ENCODE results near the gene ILDR2.

The ILDR2 gene

GRCh38 chr1:166975361-166976129 lies at the start of gene ILDR2:
ILDR2 (minus strand) TSS chr1:166975540; CDS start chr1:166975268, 272 bp downstream.
- peak; percentile 57 for DNase-seq (ENCODE audit: low spot score)

GRCh38 chr1:167022384-167022783 lies 47.0 kb upstream of the ILDR2 start:
- no peak for DNase-seq (ENCODE audit: low spot score)

GRCh38 chr1:167016100-167016750 lies 40.9 kb upstream of the ILDR2 start:
- DNase-seq (ENCODE audit: low spot score), result no peak

GRCh38 chr1:167013108-167013929 lies 38.0 kb upstream of the ILDR2 start:
- DNase-seq (ENCODE audit: low spot score), result no peak

GRCh38 chr1:167012570-167012969 lies 37.2 kb upstream of the ILDR2 start:
- no peak for DNase-seq (ENCODE audit: low spot score)

- no peak for DNase-seq (ENCODE audit: low spot score)
Observed at GRCh38 chr1:167011560-167012191, 36.3 kb upstream of the ILDR2 start.

- no peak for DNase-seq (ENCODE audit: low spot score)
Observed at GRCh38 chr1:167003711-167004110, 28.4 kb upstream of the ILDR2 start.

GRCh38 chr1:167002354-167002753 lies 27.0 kb upstream of the ILDR2 start:
- no peak for DNase-seq (ENCODE audit: low spot score)

GRCh38 chr1:167000546-167000945 lies 25.2 kb upstream of the ILDR2 start:
- no peak for DNase-seq (ENCODE audit: low spot score)

- no peak for DNase-seq (ENCODE audit: low spot score)
Observed at GRCh38 chr1:166999500-167000055, 24.2 kb upstream of the ILDR2 start.

GRCh38 chr1:166999075-166999474 lies 23.7 kb upstream of the ILDR2 start:
- no peak for DNase-seq (ENCODE audit: low spot score)

GRCh38 chr1:166988974-166989515 lies 13.7 kb upstream of the ILDR2 start, which contains the start of gene MAEL:
MAEL (plus strand) TSS chr1:166989280; CDS start chr1:166989353, 73 bp downstream.
- DNase-seq (ENCODE audit: low spot score), result no peak

- no peak for DNase-seq (ENCODE audit: low spot score)
Observed at GRCh38 chr1:166981589-166981988, 6.2 kb upstream of the ILDR2 start.

GRCh38 chr1:166980818-166981217 lies 5.5 kb upstream of the ILDR2 start:
- DNase-seq (ENCODE audit: low spot score), result no peak

GRCh38 chr1:166980383-166980782 lies 5.0 kb upstream of the ILDR2 start:
- no peak for DNase-seq (ENCODE audit: low spot score)

- no peak for DNase-seq (ENCODE audit: low spot score)
Observed at GRCh38 chr1:166978821-166979220, 3.5 kb upstream of the ILDR2 start.

GRCh38 chr1:166977951-166978350 lies 2.6 kb upstream of the ILDR2 start:
- DNase-seq (ENCODE audit: low spot score), result no peak

- DNase-seq (ENCODE audit: low spot score), result no peak
Observed at GRCh38 chr1:166974647-166975345, 544 bp downstream of the ILDR2 start.

GRCh38 chr1:166972826-166973225 lies 2.5 kb downstream of the ILDR2 start:
- no peak for DNase-seq (ENCODE audit: low spot score)

- no peak for DNase-seq (ENCODE audit: low spot score)
Observed at GRCh38 chr1:166972193-166972592, 3.1 kb downstream of the ILDR2 start.

GRCh38 chr1:166971252-166971651 lies 4.1 kb downstream of the ILDR2 start:
- DNase-seq (ENCODE audit: low spot score), result no peak
